Lower leg skin (tissue), 4 donors: ENCODE data around the gene CHRM4. TPM values are rescaled to one million over a fixed set of nuclear protein-coding genes. Genes with fewer than 3 reads are reported as not detected.

Experiments used
- DNase-seq, 2 donors: peaks; one replicate each; pipeline ENCODE4 v3.0.0-alpha.2; 2019; ENCODE audit warnings: low spot score in 2 of 2
- H3K4me3 ChIP-seq: fragments of 200-600 bp; sonication (generic); 2 replicates; pipeline ENCODE4 v1.5.1; 2017; ENCODE audit warnings: mild to moderate bottlenecking, low read depth; ENCODE audit not compliant: poor library complexity, severe bottlenecking
- POLR2A ChIP-seq, 2 donors: fragments of 450-650 bp; IDR thresholded peaks; one replicate each; pipeline ENCODE4 v1.6.1; 2016 to 2017; ENCODE audit warnings: antibody characterized with exemption in 2 of 2, mild to moderate bottlenecking in 1 of 2, moderate library complexity in 1 of 2
- WGBS, 2 donors: methylation state at CpG; one replicate each; pipeline ENCODE4 v1.1.5; 2018; 5-methylcytosine and 5-hydroxymethylcytosine counted together
- intact Hi-C: fragments of 100-400 bp; cut with DNase I; formaldehyde crosslinking; loops from one replicate; pipeline ENCODE4 v1.15.0; 2023; ENCODE audit warnings: low total_unique reads
- total RNA-seq, 4 donors: library from RNA; depleted of rRNA; stranded (reverse); fragments of >200 nt; gene quantifications; one replicate each; pipeline ENCODE4 v1.1.0, GENCODE V29; 2016
- TF ChIP-seq, protein P1 (sequence below), 3 donors: fragments of 450-650 bp; IDR thresholded peaks; one replicate each; pipeline ENCODE4 v1.5.1; 2016; ENCODE audit warnings: antibody characterized with exemption in 3 of 3, mild to moderate bottlenecking in 3 of 3, moderate library complexity in 2 of 3

The CHRM4 gene
- total RNA-seq, 4 donors from 2014 or later = 1.2 to 8.1 (median 3.3) TPM

DNA sequence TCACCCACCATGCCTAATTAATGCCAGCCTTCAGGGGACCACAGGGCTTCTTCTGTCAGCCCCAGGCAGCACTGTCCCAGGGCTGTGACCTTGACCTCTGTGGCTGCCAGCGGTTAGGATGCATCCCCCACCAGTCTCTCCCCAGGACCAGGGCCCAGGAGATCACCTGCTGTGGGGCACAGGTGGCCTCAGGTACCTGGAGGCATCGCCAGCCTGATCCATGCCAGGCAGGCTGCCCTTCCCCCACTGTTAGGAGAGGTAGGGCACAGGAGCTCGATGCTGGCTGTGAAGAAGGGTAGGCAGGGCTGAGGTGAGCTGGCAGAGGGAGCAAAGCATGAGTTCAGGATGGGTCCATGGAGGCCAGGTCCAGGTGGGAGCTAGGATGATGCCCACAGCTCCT is 26.8 kb downstream of the CHRM4 start:
- DNase-seq = no peak
- no peak for TF ChIP-seq POLR2A (IDR thresholded peaks at IDR 0.05)
- TF ChIP-seq, protein P1, sequence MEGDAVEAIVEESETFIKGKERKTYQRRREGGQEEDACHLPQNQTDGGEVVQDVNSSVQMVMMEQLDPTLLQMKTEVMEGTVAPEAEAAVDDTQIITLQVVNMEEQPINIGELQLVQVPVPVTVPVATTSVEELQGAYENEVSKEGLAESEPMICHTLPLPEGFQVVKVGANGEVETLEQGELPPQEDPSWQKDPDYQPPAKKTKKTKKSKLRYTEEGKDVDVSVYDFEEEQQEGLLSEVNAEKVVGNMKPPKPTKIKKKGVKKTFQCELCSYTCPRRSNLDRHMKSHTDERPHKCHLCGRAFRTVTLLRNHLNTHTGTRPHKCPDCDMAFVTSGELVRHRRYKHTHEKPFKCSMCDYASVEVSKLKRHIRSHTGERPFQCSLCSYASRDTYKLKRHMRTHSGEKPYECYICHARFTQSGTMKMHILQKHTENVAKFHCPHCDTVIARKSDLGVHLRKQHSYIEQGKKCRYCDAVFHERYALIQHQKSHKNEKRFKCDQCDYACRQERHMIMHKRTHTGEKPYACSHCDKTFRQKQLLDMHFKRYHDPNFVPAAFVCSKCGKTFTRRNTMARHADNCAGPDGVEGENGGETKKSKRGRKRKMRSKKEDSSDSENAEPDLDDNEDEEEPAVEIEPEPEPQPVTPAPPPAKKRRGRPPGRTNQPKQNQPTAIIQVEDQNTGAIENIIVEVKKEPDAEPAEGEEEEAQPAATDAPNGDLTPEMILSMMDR (IDR thresholded peaks at IDR 0.05) = no peak
- intact Hi-C loops = no loop called here
- 68 to 71% methylated on average over 3 of the region's 3 CpGs for WGBS, 2 donors
- H3K4me3 ChIP-seq = no peak overlapping the region

DNA sequence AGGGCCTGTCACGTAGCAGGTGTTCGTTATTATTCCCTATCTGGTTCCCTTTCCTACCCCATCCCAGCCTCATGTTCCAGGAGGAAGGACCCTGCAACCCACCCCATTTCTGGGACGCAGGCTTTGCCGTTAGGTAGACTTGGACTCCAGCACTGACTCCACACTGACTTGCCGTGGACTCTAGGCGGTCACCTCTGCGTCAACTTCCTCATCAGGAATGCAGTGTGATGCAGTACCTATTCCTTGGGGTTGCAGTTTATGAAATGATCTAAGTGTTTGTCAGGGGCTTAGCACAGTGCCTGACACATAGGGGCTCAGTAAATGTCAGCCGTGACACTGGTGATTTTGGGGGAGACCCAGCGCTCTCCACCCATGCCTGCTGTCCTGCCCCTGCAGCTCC is 27.5 kb downstream of the CHRM4 start:
- intact Hi-C loops = no loop called here
- WGBS, 2 donors = 90 to 92% methylated on average over 9 of the region's 9 CpGs

DNA sequence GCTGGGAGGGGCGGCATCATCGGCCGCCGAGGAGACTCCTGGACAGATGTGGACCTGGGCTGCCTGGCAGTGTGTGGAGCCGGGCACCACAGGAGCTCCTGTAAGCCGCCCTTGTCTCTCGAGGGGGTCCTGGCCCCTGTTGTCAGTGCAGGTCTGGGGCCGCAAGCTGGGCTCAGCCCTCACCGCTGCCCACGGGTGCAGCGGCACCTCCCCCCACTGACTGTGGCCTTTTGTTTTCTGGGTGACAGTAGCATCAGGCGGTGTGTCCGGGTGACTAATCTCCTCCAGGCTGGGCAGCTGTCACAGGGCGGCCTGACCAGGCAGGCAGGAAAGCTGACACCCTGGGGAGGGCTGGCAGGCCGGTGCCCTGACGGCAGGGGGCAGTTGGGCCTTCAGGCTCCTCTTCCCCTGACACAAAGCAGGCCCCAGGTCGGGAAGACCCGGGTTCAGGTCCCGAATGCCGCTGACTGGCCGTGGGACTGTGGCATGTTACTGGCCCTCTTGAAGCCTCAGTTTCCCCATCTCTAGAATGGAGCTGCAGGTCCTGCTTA is 28.0 kb downstream of the CHRM4 start:
- TF ChIP-seq, protein P1 (IDR thresholded peaks at IDR 0.05) = no peak
- no peak for TF ChIP-seq POLR2A (IDR thresholded peaks at IDR 0.05)
- intact Hi-C loops = no loop called here
- 67 to 74% methylated on average over 10 to 13 of the region's 21 CpGs for WGBS, 2 donors
- no peak overlapping the region for H3K4me3 ChIP-seq
- DNase-seq = no peak

More for the DNA sequence above, 27.5 kb downstream of the CHRM4 start:
- no peak overlapping the region for H3K4me3 ChIP-seq
- TF ChIP-seq, protein P1 (IDR thresholded peaks at IDR 0.05) = no peak
- no peak for TF ChIP-seq POLR2A (IDR thresholded peaks at IDR 0.05)
- no peak for DNase-seq

DNA sequence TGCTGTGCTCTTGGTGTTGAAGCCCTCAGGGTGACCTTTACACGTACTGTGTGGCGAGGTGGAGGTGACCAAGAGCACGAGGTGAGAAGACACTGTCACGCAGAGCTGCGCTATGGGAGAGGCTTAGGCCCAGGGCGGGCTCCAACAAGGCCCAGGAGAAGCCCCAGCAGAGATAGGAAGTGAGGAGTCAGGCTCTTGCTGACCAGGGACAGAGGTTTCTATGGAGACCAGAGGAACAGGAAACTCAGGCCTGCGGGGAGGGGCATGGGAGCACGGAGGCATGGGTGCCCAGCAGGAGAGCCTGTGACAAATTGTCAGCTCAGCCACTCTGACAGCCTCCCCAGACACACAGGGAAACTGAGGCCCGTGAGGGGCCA is 28.6 kb downstream of the CHRM4 start:
- no peak overlapping the region for H3K4me3 ChIP-seq
- DNase-seq = peak; percentile 68 to 92
- TF ChIP-seq, protein P1 (IDR thresholded peaks at IDR 0.05) = no peak
- no peak for TF ChIP-seq POLR2A (IDR thresholded peaks at IDR 0.05)
- WGBS, 2 donors = 61 to 75% methylated on average over 9 of the region's 9 CpGs
- intact Hi-C loops = no loop called here

DNA sequence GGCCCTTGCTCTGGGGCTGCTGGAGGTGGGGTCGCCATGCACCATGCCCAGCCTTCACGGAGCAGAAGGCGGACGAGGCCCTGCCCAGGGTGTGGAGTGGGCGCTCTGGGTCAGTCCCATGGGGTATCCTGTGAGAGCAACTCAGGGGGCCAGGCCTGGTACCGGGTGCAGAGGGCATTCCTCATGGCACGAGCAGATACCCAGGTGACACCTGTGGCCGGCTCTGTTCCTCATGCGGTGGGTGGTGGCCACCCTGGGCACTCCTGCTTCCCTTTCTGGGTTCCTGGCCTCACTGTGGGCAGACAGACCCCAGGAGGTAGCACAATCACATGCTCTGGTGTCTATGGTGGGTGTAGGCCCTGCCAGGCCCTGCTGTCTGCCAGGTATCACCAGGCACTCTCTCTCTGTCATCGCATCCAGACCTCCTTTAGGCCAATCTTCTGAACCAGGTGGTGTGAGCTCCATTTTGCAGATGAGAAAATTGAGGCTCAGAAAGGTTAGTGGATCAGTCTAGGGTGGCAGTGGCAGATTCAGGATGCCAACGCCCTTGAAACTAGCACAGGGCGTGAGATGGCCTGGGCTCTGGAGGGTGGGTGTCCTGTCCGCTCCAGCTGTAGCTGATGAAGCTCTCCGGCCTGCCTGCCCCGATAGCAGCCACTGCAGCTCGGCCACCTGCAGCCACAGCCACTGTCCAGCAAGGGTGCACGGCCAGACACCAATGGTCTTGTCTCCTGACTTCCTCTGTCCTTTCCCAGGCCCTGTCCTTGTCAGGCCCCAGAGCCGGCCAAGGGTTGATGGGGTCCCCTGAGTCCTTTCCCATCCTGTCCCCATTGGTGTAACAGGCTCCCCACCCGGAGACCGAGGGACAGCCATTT is 29.2 kb downstream of the CHRM4 start:
- TF ChIP-seq, protein P1 (IDR thresholded peaks at IDR 0.05) = no peak
- no peak for TF ChIP-seq POLR2A (IDR thresholded peaks at IDR 0.05)
- H3K4me3 ChIP-seq = no peak overlapping the region
- DNase-seq = no peak
- intact Hi-C loops = no loop called here
- 73 to 85% methylated on average over 20 of the region's 20 CpGs for WGBS, 2 donors
